ENCODE results near the gene EFNA5. TPM values are rescaled to one million over a fixed set of nuclear protein-coding genes. Genes with fewer than 3 reads are reported as not detected.

Gene EFNA5
- total and polyA plus RNA-seq, 2 experiments from 2014 or later, result 0.64 to 0.86 TPM

DNA sequence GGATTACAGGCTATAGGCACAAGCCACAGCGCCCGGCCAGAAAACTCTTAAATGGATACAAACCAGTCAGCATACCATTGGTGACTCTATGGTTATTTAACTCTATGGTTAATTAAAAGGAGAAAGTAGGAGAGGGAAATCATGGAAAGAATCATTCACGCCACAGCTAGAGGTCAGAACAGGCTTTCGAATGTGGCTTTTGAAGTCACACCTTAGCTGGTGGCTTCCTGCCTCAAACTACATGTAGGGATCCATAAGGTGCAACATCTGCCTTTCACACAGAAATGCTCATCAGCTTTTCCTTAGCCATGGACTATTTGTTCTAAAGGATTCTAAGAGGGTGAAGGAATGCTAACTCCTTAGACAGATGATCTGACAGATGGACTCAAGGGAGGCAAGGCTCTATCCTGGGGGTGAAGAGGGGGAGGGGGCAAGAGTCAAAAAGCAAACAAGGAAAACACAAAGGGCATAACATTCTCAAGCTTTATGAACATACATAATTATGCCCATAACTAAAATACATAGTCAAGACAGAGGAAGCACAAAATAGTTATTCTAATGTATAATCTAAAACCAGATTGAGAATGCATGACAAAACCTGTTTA lies 130.9 kb downstream of the EFNA5 start:
- H3K79me2 ChIP-seq (ENCODE audit: insufficient read depth), result no peaks in the 10 kb centered on the region
- peaks cover 6% of the 10 kb centered on the region; the same call in 1 of the 2 replicates for H3K4me1 ChIP-seq (ENCODE audit: insufficient read depth)
- no peak overlapping the region for H3K4me3 ChIP-seq
- H3K9me2 ChIP-seq (ENCODE audit: insufficient read depth), result no peaks in the 10 kb centered on the region
- H3K27ac ChIP-seq, result no peak overlapping the region
- H4K20me1 ChIP-seq (ENCODE audit: insufficient read depth), result no peaks in the 10 kb centered on the region
- H3K9me3 ChIP-seq (ENCODE audit: low read depth), result no peaks in the 10 kb centered on the region
- H3K27me3 ChIP-seq (replicated peaks; ENCODE audit: insufficient read depth), result peaks cover 14% of the 10 kb centered on the region
- no peak overlapping the region for H3K4me2 ChIP-seq (ENCODE audit: unreplicated experiment)
- no peaks in the 10 kb centered on the region for H3F3A ChIP-seq (ENCODE audit: insufficient read depth)
- no peak for TF ChIP-seq EZH2 (IDR thresholded peaks at IDR 0.05; ENCODE audit: insufficient read depth, poor library complexity, severe bottlenecking)
- TF ChIP-seq EZH2phosphoT487 (IDR thresholded peaks at IDR 0.05; ENCODE audit: insufficient read depth, low read depth), result no peak
- in situ Hi-C loops (cut with MboI), result no loop called here
- no peak overlapping the region for H2AFZ ChIP-seq
- 93% methylated on average over 4 of the region's 4 CpGs for WGBS, 2 experiments (ENCODE audit: low coverage in 1 of 2, low lambda C conversion rate in 2 of 2, missing lambda C conversion rate in 2 of 2)
- DNase-seq, result no peak
- H3K9ac ChIP-seq, result no peak overlapping the region
- no peaks in the 10 kb centered on the region for H3K36me3 ChIP-seq (ENCODE audit: low read depth)

DNA sequence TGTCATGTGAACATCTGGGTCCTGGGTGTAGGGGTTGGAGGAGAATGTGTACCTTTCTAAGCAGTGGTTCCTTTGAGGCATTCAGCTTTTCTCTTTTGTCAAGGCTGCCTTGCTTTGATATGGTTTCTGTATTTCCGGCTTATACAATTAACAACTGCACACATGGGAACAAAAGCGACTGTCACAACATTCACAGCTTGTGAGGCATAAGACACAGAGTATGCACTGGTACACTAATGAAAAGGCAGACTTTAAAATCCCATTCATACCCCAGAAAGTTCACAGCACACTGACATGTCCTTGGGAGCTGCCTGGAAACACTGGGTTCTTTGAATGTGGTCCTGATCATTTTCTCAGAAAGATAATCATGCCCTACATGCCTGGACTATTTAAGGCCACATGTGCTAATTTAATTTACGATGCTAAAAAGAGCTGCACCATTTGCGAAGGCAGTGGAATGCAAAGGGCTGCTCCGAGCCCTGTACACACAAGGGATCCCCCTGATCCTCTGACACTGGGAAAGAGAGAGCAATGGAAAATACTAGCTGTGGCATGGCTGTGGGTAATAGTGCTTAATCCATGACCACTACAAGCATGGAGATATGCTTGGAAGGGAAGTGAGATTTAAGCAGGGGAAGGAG lies 131.8 kb downstream of the EFNA5 start:
- TF ChIP-seq EZH2 (IDR thresholded peaks at IDR 0.05; ENCODE audit: insufficient read depth, poor library complexity, severe bottlenecking), result no peak
- TF ChIP-seq EZH2phosphoT487 (IDR thresholded peaks at IDR 0.05; ENCODE audit: insufficient read depth, low read depth), result no peak
- no peak for DNase-seq
- in situ Hi-C loops (cut with MboI), result no loop called here
- no peak overlapping the region for H3K4me3 ChIP-seq
- H3K4me1 ChIP-seq (ENCODE audit: insufficient read depth), result peaks cover 6% of the 10 kb centered on the region; the same call in 1 of the 2 replicates
- no peaks in the 10 kb centered on the region for H3K9me3 ChIP-seq (ENCODE audit: low read depth)
- H4K20me1 ChIP-seq (ENCODE audit: insufficient read depth), result no peaks in the 10 kb centered on the region
- no peak overlapping the region for H3K27ac ChIP-seq
- H3K4me2 ChIP-seq (ENCODE audit: unreplicated experiment), result no peak overlapping the region
- 38 to 47% methylated on average over 5 of the region's 5 CpGs for WGBS, 2 experiments (ENCODE audit: low coverage in 1 of 2, low lambda C conversion rate in 2 of 2, missing lambda C conversion rate in 2 of 2)
- 0 out of 2 replicates have a peak, but pooled peaks cover 9% of the 10 kb centered on the region for H3K27me3 ChIP-seq (replicated peaks; ENCODE audit: insufficient read depth)
- no peaks in the 10 kb centered on the region for H3K79me2 ChIP-seq (ENCODE audit: insufficient read depth)
- H3F3A ChIP-seq (ENCODE audit: insufficient read depth), result no peaks in the 10 kb centered on the region
- H2AFZ ChIP-seq, result no peak overlapping the region
- no peaks in the 10 kb centered on the region for H3K9me2 ChIP-seq (ENCODE audit: insufficient read depth)
- no peaks in the 10 kb centered on the region for H3K36me3 ChIP-seq (ENCODE audit: low read depth)
- no peak overlapping the region for H3K9ac ChIP-seq

DNA sequence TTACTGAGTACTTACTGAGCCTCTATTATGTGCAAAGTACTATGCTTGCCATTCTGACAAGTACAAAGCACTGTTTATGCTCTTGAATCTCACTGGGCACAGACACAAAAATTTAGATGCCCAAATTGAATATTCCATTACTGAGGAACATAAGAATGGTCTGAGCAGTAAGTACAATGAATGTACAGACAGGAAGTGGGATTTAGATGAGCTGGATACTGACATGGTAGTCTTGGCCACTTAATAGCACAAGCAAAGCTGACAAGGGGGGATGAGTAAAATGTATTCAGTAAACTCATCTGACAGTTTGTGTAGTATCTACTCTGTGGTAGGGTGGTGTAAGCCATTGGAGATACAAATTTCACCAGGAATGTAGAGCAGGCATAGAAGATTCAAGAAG lies 132.4 kb downstream of the EFNA5 start:
- Histone ChIP-seq H3K9ac (no peak overlapping the region), H3K36me3 (ENCODE audit: low read depth) (no peaks in the 10 kb centered on the region), H3K27me3 (replicated peaks; ENCODE audit: insufficient read depth) (0 out of 2 replicates have a peak, but pooled peaks cover 12% of the 10 kb centered on the region), H3K9me2 (ENCODE audit: insufficient read depth) (no peaks in the 10 kb centered on the region), H3K4me1 (ENCODE audit: insufficient read depth) (peaks cover 5% of the 10 kb centered on the region; the same call in 1 of the 2 replicates), H3F3A (ENCODE audit: insufficient read depth) (no peaks in the 10 kb centered on the region), H3K79me2 (ENCODE audit: insufficient read depth) (no peaks in the 10 kb centered on the region), H3K27ac (no peak overlapping the region), H4K20me1 (ENCODE audit: insufficient read depth) (no peaks in the 10 kb centered on the region), H3K9me3 (ENCODE audit: low read depth) (no peaks in the 10 kb centered on the region), H3K4me3 (no peak overlapping the region), H3K4me2 (ENCODE audit: unreplicated experiment) (no peak overlapping the region), H2AFZ (no peak overlapping the region)
- TF ChIP-seq EZH2phosphoT487 (IDR thresholded peaks at IDR 0.05; ENCODE audit: insufficient read depth, low read depth) (no peak), EZH2 (IDR thresholded peaks at IDR 0.05; ENCODE audit: insufficient read depth, poor library complexity, severe bottlenecking) (no peak)
- DNase-seq, result no peak
- in situ Hi-C loops (cut with MboI), result no loop called here

DNA sequence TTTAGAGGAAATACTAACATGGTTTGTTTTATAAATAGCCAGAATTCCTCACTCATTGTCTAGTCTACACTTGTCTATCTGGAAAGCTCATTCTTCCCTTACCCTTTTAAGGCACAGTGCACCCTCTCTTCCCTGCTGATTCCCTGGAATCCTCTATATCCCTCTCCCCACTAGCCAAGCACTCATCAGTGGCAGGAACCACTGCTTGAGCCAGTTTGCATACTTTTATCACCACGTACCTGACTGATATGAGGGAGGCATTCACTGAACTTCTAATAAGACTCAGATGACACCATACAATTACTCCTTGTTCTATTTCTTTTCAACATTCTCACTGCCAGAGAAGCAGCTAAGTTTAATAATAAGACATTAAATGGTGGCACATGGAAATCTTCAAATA lies 134.9 kb downstream of the EFNA5 start:
- Histone ChIP-seq H3K9ac (no peak overlapping the region), H3K9me3 (ENCODE audit: low read depth) (no peaks in the 10 kb centered on the region), H3K4me1 (ENCODE audit: insufficient read depth) (no peaks in the 10 kb centered on the region), H3K79me2 (ENCODE audit: insufficient read depth) (no peaks in the 10 kb centered on the region), H2AFZ (no peak overlapping the region), H3F3A (ENCODE audit: insufficient read depth) (no peaks in the 10 kb centered on the region), H3K9me2 (ENCODE audit: insufficient read depth) (no peaks in the 10 kb centered on the region), H3K27ac (no peak overlapping the region), H4K20me1 (ENCODE audit: insufficient read depth) (no peaks in the 10 kb centered on the region), H3K4me2 (ENCODE audit: unreplicated experiment) (no peak overlapping the region), H3K27me3 (replicated peaks; ENCODE audit: insufficient read depth) (peaks cover 29% of the 10 kb centered on the region; the same call in 1 of the 2 replicates), H3K4me3 (no peak overlapping the region), H3K36me3 (ENCODE audit: low read depth) (no peaks in the 10 kb centered on the region)
- in situ Hi-C loops (cut with MboI), result no loop called here
- no peak for TF ChIP-seq EZH2phosphoT487 (IDR thresholded peaks at IDR 0.05; ENCODE audit: insufficient read depth, low read depth)
- TF ChIP-seq EZH2 (IDR thresholded peaks at IDR 0.05; ENCODE audit: insufficient read depth, poor library complexity, severe bottlenecking), result no peak
- DNase-seq, result no peak
- WGBS, 2 experiments (ENCODE audit: low coverage in 1 of 2, low lambda C conversion rate in 2 of 2, missing lambda C conversion rate in 2 of 2), result 67 to 83% methylated on average over 1 of the region's 1 CpG
